Measurements from ENCODE around the gene PRMT3. TPM values are rescaled to one million over a fixed set of nuclear protein-coding genes. Genes with fewer than 3 reads are reported as not detected.

PRMT3 gene
- total and polyA plus RNA-seq, 2 donors (not counting 1 experiment from before 2014, with no cell fraction given): 6.0 to 18.3 TPM

DNA sequence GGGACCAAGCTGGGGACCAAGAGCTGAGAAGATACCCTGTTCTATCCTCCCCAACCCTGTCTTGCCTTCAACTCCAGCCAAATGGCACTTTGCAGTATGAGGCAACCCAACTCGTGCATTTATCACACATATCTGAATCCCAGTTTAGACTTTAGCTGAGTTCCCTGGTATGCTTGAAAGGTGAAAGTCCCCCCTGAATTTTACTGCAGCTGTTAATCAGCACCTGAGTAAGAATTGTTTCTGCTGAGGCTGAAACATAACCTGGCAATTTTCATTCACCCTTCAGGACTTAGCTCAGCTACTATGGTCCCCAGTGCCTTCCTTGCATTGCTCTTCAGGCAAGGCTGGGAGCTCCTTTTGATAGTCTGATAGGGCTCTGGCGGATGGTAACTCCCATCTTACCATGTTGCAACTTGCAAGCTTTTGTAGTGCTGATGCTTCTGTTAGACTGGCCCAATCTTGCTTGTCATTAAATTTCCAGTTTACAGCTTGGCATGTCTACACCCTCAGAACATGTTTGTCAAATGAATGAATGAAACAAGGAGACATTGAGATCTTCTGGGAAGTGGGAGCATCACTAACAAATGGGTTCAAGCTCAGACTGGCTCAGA, 147.9 kb downstream of the PRMT3 start:
- Histone ChIP-seq H3K79me2 (ENCODE audit: control insufficient read depth, insufficient read depth, low read length) (no peaks in the 10 kb centered on the region), H3K4me3 (ENCODE audit: control extremely low read depth in 1 of 5, extremely low read depth in 1 of 5, insufficient read depth in 1 of 5, low read depth in 2 of 5, low read length in 4 of 5) (no peak overlapping the region), H3K27ac (ENCODE audit: low read length in 2 of 2) (no peak overlapping the region), H2AFZ (ENCODE audit: insufficient read depth, low read depth, low read length, poor library complexity, severe bottlenecking) (no peak overlapping the region), H3K9ac (ENCODE audit: low read length) (no peak overlapping the region), H3K4me2 (replicated peaks; ENCODE audit: low read depth, low read length, poor library complexity, severe bottlenecking) (no peak overlapping the region), H4K20me1 (ENCODE audit: control insufficient read depth, insufficient read depth, low read length, poor library complexity, severe bottlenecking) (no peaks in the 10 kb centered on the region), H3K36me3 (replicated peaks in 1 of 2; ENCODE audit: control extremely low read depth in 1 of 2, control insufficient read depth in 1 of 2, extremely low read depth in 1 of 2, insufficient read depth in 2 of 2, low read length in 1 of 2) (no peaks in the 10 kb centered on the region), H3K9me3 (ENCODE audit: control extremely low read depth in 1 of 3, control insufficient read depth in 2 of 3, insufficient read depth in 1 of 3, low read length in 2 of 3) (peaks cover 0 to 2% (median 0%) of the 10 kb centered on the region in 3 donors), H3K4me1 (ENCODE audit: control insufficient read depth in 2 of 2, insufficient read depth in 2 of 2, low read length in 2 of 2) (no peaks in the 10 kb centered on the region), H3K27me3 (replicated peaks in 1 of 4; ENCODE audit: control extremely low read depth in 1 of 4, control insufficient read depth in 3 of 4, insufficient read depth in 4 of 4, low read length in 3 of 4) (peaks cover 0 to 3% (median 0%) of the 10 kb centered on the region in 4 experiments)
- Mint-ChIP-seq H3K27me3 (peaks cover 10% of the 10 kb centered on the region), H3K27ac (no peak overlapping the region), H3K4me1 (peaks cover 7% of the 10 kb centered on the region), H3K9me3 (ENCODE audit: insufficient read depth) (peaks cover 11% of the 10 kb centered on the region), H3K4me3 (no peak overlapping the region)
- TF ChIP-seq CTCF (IDR thresholded peaks at IDR 0.05) (no peak), EZH2 (IDR thresholded peaks at IDR 0.05; ENCODE audit: borderline replicate concordance, insufficient read depth, low read depth, low read length, poor library complexity, severe bottlenecking) (no peak)
- intact Hi-C loops (cut with micrococcal nuclease): no loop called here
- WGBS (ENCODE audit: insufficient coverage): 50% methylated on average over 1 of the region's 2 CpGs
- ChIA-PET POLR2A (no interaction called here), CTCF (no interaction called here)
- ATAC-seq (ENCODE audit: low read depth) (no peak), DNase-seq (no peak)

DNA sequence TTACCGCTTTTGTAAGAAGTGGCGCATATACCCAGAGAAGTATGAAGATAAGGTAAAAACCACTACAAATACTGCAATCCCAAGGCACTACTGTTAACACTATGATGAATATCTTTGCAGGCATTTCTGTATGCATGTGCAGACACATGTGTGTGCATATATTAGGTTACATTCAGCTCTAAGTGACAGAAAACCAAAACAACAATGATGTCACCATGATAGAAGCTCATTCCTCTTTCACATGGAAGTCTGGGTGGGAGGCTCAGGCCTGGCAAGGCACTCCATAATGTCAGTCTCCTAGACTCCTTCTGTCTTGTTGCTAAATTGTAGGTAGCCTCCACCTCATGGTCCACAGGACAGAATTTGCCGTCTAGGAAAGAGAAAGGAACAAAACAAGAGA, 148.8 kb downstream of the PRMT3 start:
- TF ChIP-seq CTCF (IDR thresholded peaks at IDR 0.05) (no peak), EZH2 (IDR thresholded peaks at IDR 0.05; ENCODE audit: borderline replicate concordance, insufficient read depth, low read depth, low read length, poor library complexity, severe bottlenecking) (no peak)
- H3K9me3 ChIP-seq (ENCODE audit: control extremely low read depth in 1 of 3, control insufficient read depth in 2 of 3, insufficient read depth in 1 of 3, low read length in 2 of 3): peaks cover 0 to 2% (median 0%) of the 10 kb centered on the region in 3 donors
- no peaks in the 10 kb centered on the region for H3K4me1 ChIP-seq (ENCODE audit: control insufficient read depth in 2 of 2, insufficient read depth in 2 of 2, low read length in 2 of 2)
- H3K4me2 ChIP-seq (replicated peaks; ENCODE audit: low read depth, low read length, poor library complexity, severe bottlenecking): no peak overlapping the region
- H3K27me3 ChIP-seq (replicated peaks in 1 of 4; ENCODE audit: control extremely low read depth in 1 of 4, control insufficient read depth in 3 of 4, insufficient read depth in 4 of 4, low read length in 3 of 4): peaks cover 0 to 3% (median 0%) of the 10 kb centered on the region in 4 experiments
- H3K4me1 Mint-ChIP-seq: no peaks in the 10 kb centered on the region
- H3K36me3 ChIP-seq (replicated peaks in 1 of 2; ENCODE audit: control extremely low read depth in 1 of 2, control insufficient read depth in 1 of 2, extremely low read depth in 1 of 2, insufficient read depth in 2 of 2, low read length in 1 of 2): no peaks in the 10 kb centered on the region
- ATAC-seq (ENCODE audit: low read depth) (no peak), DNase-seq (no peak)
- no peak overlapping the region for H3K27ac Mint-ChIP-seq
- no peak overlapping the region for H3K27ac ChIP-seq (ENCODE audit: low read length in 2 of 2)
- ChIA-PET CTCF (no interaction called here), POLR2A (no interaction called here)
- intact Hi-C loops (cut with micrococcal nuclease): no loop called here
- no peak overlapping the region for H3K4me3 Mint-ChIP-seq
- H3K9me3 Mint-ChIP-seq (ENCODE audit: insufficient read depth): peaks cover 11% of the 10 kb centered on the region
- no peak overlapping the region for H3K4me3 ChIP-seq (ENCODE audit: control extremely low read depth in 1 of 5, extremely low read depth in 1 of 5, insufficient read depth in 1 of 5, low read depth in 2 of 5, low read length in 4 of 5)
- H3K79me2 ChIP-seq (ENCODE audit: control insufficient read depth, insufficient read depth, low read length): no peaks in the 10 kb centered on the region
- H4K20me1 ChIP-seq (ENCODE audit: control insufficient read depth, insufficient read depth, low read length, poor library complexity, severe bottlenecking): no peaks in the 10 kb centered on the region
- peaks cover 11% of the 10 kb centered on the region for H3K27me3 Mint-ChIP-seq
- WGBS (ENCODE audit: insufficient coverage): no CpG with 5 or more reads among the region's 3 CpGs
- H2AFZ ChIP-seq (ENCODE audit: insufficient read depth, low read depth, low read length, poor library complexity, severe bottlenecking): no peak overlapping the region
- no peak overlapping the region for H3K9ac ChIP-seq (ENCODE audit: low read length)
